Large intestine (tissue), 3 donors: Measurements from ENCODE around the gene HRAS. TPM values are rescaled to one million over a fixed set of nuclear protein-coding genes. Genes with fewer than 3 reads are reported as not detected.

Experiments used
- DNase-seq, 2 donors: peaks; one replicate each; pipeline versions ENCODE4 v3.0.0 to v3.0.0-alpha.2; 2013
- H3K27ac ChIP-seq: one replicate; pipeline ENCODE4 v1.5.1; 2013; ENCODE audit warnings: low read length
- H3K27me3 ChIP-seq: 2 replicates; pipeline ENCODE4 v1.6.1; 2013; ENCODE audit warnings: low read length; ENCODE audit not compliant: control insufficient read depth, insufficient read depth
- H3K36me3 ChIP-seq: 2 replicates; pipeline ENCODE4 v1.6.1; 2013; ENCODE audit warnings: low read length; ENCODE audit not compliant: control insufficient read depth, insufficient read depth
- H3K4me1 ChIP-seq: one replicate; pipeline ENCODE4 v1.6.1; 2013; ENCODE audit warnings: low read length; ENCODE audit not compliant: control insufficient read depth, insufficient read depth
- H3K4me3 ChIP-seq: one replicate; pipeline ENCODE4 v1.5.1; 2013; ENCODE audit warnings: low read length
- H3K9me3 ChIP-seq: one replicate; pipeline ENCODE4 v1.6.1; 2013; ENCODE audit warnings: mild to moderate bottlenecking, low read depth, low read length, moderate library complexity; ENCODE audit not compliant: control insufficient read depth
- WGBS: methylation state at CpG from one replicate; pipeline ENCODE4 v1.1.5; 2013; ENCODE audit warnings: low lambda C conversion rate; ENCODE audit not compliant: insufficient coverage; 5-methylcytosine and 5-hydroxymethylcytosine counted together
- polyA plus RNA-seq: library from polyadenylated mRNA; unstranded; fragments of 120-200 nt; gene quantifications from one replicate; pipeline ENCODE4 v1.2.1, GENCODE V29; 2013

HRAS gene
- polyA plus RNA-seq, 1 donor, result 28.3 TPM

- no peak for DNase-seq
- Histone ChIP-seq H3K9me3 (no peaks in the 10 kb centered on the region), H3K4me1 (peaks cover 11% of the 10 kb centered on the region), H3K4me3 (peak overlapping the region; percentile 41), H3K36me3 (peaks cover 15% of the 10 kb centered on the region), H3K27me3 (peaks cover 13% of the 10 kb centered on the region), H3K27ac (no peak overlapping the region)
- WGBS, result no CpG with 5 or more reads among the region's 41 CpGs
These were observed 32.4 kb upstream of the HRAS start for GRCh38 chr11:567629-568292.

- H3K4me3 ChIP-seq, result no peak overlapping the region
- peaks cover 15% of the 10 kb centered on the region for H3K4me1 ChIP-seq
- 90% methylated on average over 2 of the region's 18 CpGs for WGBS
- peaks cover 13% of the 10 kb centered on the region for H3K27me3 ChIP-seq
- no peaks in the 10 kb centered on the region for H3K9me3 ChIP-seq
- no peak for DNase-seq
- no peak overlapping the region for H3K27ac ChIP-seq
- H3K36me3 ChIP-seq, result peaks cover 21% of the 10 kb centered on the region
These were observed 31.7 kb upstream of the HRAS start for GRCh38 chr11:567011-567628.

GRCh38 chr11:565921-566509 lies 30.6 kb upstream of the HRAS start:
- H3K9me3 ChIP-seq, result no peaks in the 10 kb centered on the region
- H3K36me3 ChIP-seq, result peaks cover 23% of the 10 kb centered on the region
- H3K4me1 ChIP-seq, result peaks cover 21% of the 10 kb centered on the region
- H3K27me3 ChIP-seq, result peaks cover 9% of the 10 kb centered on the region
- no CpG with 5 or more reads among the region's 12 CpGs for WGBS
- no peak overlapping the region for H3K4me3 ChIP-seq
- H3K27ac ChIP-seq, result no peak overlapping the region
- no peak for DNase-seq

- no peaks in the 10 kb centered on the region for H3K9me3 ChIP-seq
- H3K4me3 ChIP-seq, result no peak overlapping the region
- H3K36me3 ChIP-seq, result peaks cover 23% of the 10 kb centered on the region
- no peak for DNase-seq
- peaks cover 25% of the 10 kb centered on the region for H3K4me1 ChIP-seq
- no peak overlapping the region for H3K27ac ChIP-seq
- WGBS, result no CpG with 5 or more reads among the region's 12 CpGs
- H3K27me3 ChIP-seq, result peaks cover 7% of the 10 kb centered on the region
These were observed 28.6 kb upstream of the HRAS start for GRCh38 chr11:563812-564578.

GRCh38 chr11:563066-563811 lies 27.9 kb upstream of the HRAS start:
- H3K27me3 ChIP-seq, result peaks cover 11% of the 10 kb centered on the region
- peaks cover 26% of the 10 kb centered on the region for H3K4me1 ChIP-seq
- no CpG with 5 or more reads among the region's 18 CpGs for WGBS
- no peak overlapping the region for H3K27ac ChIP-seq
- H3K4me3 ChIP-seq, result no peak overlapping the region
- peaks cover 23% of the 10 kb centered on the region for H3K36me3 ChIP-seq
- DNase-seq, result no peak
- no peaks in the 10 kb centered on the region for H3K9me3 ChIP-seq

GRCh38 chr11:562046-562645 lies 26.8 kb upstream of the HRAS start:
- Histone ChIP-seq H3K4me3 (peak overlapping the region; percentile 58), H3K27me3 (peaks cover 22% of the 10 kb centered on the region), H3K36me3 (peaks cover 23% of the 10 kb centered on the region), H3K9me3 (no peaks in the 10 kb centered on the region), H3K4me1 (peaks cover 23% of the 10 kb centered on the region), H3K27ac (peak overlapping the region; percentile 77)
- no CpG with 5 or more reads among the region's 29 CpGs for WGBS
- DNase-seq, result no peak

- H3K9me3 ChIP-seq, result peaks cover 2% of the 10 kb centered on the region
- peak; percentile 95 to 97 for DNase-seq
- peaks cover 30% of the 10 kb centered on the region for H3K27me3 ChIP-seq
- H3K36me3 ChIP-seq, result peaks cover 23% of the 10 kb centered on the region
- no CpG with 5 or more reads among the region's 67 CpGs for WGBS
- H3K4me3 ChIP-seq, result peak overlapping the region; percentile 58
- H3K4me1 ChIP-seq, result peaks cover 23% of the 10 kb centered on the region
- H3K27ac ChIP-seq, result peak overlapping the region; percentile 81
These were observed 26.0 kb upstream of the HRAS start for GRCh38 chr11:561148-562003.

GRCh38 chr11:560305-561147 lies 25.1 kb upstream of the HRAS start, which contains the start of the genes LMNTD2 and RASSF7:
Gene LMNTD2 (minus strand): TSS chr11:560738. CDS start chr11:560716, 22 bp downstream.
Gene RASSF7 (plus strand): TSS chr11:560970. CDS start chr11:561769, 799 bp downstream.
- peaks cover 23% of the 10 kb centered on the region for H3K4me1 ChIP-seq
- WGBS, result no CpG with 5 or more reads among the region's 95 CpGs
- peak; percentile 90 to 93 for DNase-seq

More at GRCh38 chr11:560305-561147, 25.1 kb upstream of the HRAS start, which contains the start of the genes LMNTD2 and RASSF7:
- Histone ChIP-seq H3K27me3 (peaks cover 37% of the 10 kb centered on the region), H3K36me3 (peaks cover 23% of the 10 kb centered on the region), H3K9me3 (peaks cover 5% of the 10 kb centered on the region), H3K27ac (peak within 1 kb of the TSS; percentile 95), H3K4me3 (peak within 1 kb of the TSS; percentile 74)
